HG03175 (cell line): ENCODE data around the gene MAP1B.

Experiments
- ATAC-seq: cut with Tn5 transposase; IDR thresholded peaks from one replicate; pipeline ENCODE4 v1.9.1; 2021; ENCODE audit warnings: mild to moderate bottlenecking, moderate library complexity; ENCODE audit not compliant: unreplicated experiment

MAP1B gene

DNA sequence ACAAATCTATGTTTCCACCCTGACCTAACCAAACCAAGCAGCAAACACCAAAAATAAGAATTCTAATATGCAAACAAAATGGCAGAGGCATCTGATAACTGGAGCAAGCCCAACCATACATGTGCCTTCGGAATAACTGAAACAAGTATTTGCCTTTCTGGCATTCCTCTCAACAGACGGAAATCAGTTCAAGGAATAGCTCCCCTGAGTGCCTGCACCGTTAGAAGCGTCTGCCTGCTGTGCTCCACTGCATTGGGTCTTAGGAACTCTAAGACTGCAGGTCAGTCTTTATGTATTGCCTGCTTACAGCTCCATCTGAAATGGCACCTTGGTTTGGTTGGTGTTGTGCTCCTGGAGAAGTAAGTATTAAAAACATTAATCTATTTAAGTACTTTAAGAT is 114.3 kb downstream of the MAP1B start:
- ATAC-seq: no peak

GRCh38 chr5:72222521-72222920 is 115.2 kb downstream of the MAP1B start:
- no peak for ATAC-seq

GRCh38 chr5:72223371-72223770 is 116.1 kb downstream of the MAP1B start:
- ATAC-seq: no peak

DNA sequence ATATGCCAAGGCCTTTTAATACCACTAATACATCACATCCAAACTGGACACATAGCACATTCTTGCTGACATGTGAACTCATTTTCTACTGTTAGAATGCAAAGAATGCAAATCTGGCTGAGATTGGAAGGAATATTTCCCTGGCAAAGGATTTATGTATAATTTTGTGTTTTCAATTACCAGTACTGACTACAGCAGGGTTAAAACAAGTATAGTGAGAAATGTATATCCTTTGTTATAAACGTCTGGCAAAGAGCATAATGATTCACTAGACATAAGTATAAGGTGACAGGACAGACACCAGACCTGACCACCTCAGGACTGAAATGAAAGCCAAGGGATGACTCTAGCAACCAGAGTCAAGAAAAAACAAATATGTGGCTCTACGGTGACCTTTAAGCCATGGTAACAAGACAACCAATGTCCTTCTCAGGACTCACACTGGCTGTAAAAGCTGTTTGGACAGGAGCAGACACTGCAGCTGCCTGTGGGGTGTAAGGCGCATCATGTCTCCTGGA is 117.7 kb downstream of the MAP1B start:
- ATAC-seq: no peak

DNA sequence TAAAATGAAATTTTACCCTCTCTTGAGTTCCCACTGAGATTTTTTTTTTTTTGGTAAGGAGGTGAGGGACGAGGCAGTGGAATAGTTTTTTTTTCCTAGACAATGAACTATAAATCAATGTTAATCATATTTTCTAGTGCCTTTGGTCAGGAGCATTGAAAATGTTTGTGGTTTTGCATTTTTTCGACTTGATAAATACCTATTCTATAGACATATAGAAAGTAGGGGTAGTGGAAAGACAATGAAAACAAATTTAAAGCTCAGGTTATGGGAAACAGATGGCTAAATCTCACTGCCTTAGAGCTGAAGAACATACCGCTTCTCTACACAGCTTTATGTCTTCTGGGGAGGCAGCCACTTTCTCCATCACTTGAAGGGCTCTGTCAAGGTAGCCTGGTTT is 118.5 kb downstream of the MAP1B start:
- no peak for ATAC-seq

DNA sequence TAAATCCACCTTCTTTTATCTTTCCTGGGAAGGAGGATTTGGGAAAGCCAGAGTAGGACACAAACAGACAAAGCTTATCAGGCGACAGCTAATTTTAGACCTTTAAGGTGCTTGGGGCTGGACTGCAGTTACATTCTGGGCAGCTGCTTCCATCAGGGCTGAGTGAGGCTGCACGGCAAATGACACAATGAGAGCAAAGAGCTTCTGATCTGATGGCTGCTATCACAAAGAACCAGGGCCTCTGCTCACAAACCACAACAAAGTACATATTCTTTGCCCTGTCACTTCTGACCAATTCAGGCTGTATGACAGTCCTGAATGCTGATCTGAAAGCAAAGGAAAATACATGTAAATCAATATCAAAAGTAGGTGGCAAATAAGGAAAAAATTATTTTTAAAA is 119.7 kb downstream of the MAP1B start:
- no peak for ATAC-seq

GRCh38 chr5:72228960-72229359 is 121.7 kb downstream of the MAP1B start:
- ATAC-seq: no peak

DNA sequence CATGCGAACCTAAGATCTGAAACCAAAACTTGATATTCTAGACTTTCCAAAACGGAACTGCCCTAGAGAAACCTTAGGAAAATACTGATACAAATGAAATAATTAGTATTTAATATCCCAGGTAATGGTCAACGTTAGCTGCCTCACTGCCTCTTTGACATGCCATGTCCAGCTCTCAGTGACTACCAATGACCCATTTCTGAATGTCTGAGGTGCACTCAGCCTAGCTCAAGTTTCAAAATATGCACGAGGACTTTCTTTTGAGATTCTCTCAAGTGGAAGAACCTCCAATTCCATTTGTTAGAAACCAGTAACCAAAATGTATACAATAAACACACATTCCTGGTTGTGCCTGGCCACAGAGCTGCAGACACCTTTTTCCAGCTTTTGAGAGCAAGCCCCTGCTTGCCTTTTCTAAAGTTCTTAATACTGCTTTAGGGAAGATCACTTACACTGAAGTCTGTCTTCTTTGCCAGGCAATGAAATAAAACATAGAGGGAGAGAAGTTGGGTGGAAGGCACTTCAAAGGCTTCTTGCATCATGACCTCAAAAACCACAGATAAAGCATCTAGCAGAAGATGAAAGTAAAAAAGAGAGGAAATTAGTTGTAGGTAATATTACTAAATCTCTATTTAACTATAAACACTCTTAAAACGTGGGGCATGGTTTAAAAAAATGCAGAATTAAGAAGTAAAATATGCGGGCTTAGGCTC is 124.9 kb downstream of the MAP1B start:
- no peak for ATAC-seq

GRCh38 chr5:72232838-72233237 is 125.6 kb downstream of the MAP1B start:
- no peak for ATAC-seq

- ATAC-seq: no peak
Observed at GRCh38 chr5:72233835-72234234, 126.6 kb downstream of the MAP1B start.

- peak; percentile 98 for ATAC-seq
Observed at GRCh38 chr5:72234265-72234700, 127.0 kb downstream of the MAP1B start.

DNA sequence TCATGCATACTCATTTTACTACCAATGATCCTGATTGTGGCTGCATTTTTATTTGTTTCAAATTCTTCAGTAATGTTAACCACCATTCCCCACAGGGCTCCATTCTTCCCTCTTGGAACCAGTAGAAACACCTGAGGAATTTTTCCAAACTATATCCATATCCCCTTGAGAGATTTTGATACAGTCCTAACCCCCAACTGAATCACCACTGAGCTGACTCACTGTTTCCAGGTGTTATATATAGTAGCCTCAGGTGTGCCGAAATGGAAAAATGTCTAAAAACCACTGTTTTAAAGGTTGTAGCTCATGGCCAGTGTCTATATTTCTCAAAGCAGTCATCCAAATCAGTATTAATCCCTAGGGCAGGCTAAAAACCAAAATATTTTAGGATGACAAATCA is 127.6 kb downstream of the MAP1B start:
- no peak for ATAC-seq

- ATAC-seq: no peak
Observed at GRCh38 chr5:72235725-72236124, 128.4 kb downstream of the MAP1B start.

- ATAC-seq: no peak
Observed at GRCh38 chr5:72237415-72237814, 130.1 kb downstream of the MAP1B start.

- ATAC-seq: no peak
Observed at GRCh38 chr5:72237879-72238278, 130.6 kb downstream of the MAP1B start.

GRCh38 chr5:72238712-72239445 is 131.6 kb downstream of the MAP1B start:
- ATAC-seq: no peak

- no peak for ATAC-seq
Observed at GRCh38 chr5:72241346-72242003, 134.2 kb downstream of the MAP1B start.

GRCh38 chr5:72242796-72243475 is 135.7 kb downstream of the MAP1B start:
- ATAC-seq: no peak

DNA sequence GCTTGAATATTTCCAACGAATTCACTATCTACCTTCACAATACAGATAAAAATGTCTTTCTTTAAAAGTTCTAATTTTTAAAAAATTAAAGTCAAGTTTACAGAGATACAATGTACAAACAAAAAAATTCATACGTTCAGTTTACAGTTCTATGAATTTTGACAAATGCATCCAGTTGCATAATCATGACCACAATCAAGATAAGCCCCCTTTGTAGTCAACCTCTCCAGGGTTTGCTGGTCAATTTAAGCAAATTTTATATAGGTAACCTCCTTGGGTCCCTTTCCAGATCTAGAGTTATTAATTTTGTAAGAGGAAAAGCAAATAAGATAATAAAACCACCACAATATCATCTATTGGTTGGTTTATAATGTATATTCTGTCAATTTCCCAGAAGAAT is 136.4 kb downstream of the MAP1B start:
- ATAC-seq: no peak

GRCh38 chr5:72244862-72245371 is 137.6 kb downstream of the MAP1B start:
- ATAC-seq: peak; percentile 90

DNA sequence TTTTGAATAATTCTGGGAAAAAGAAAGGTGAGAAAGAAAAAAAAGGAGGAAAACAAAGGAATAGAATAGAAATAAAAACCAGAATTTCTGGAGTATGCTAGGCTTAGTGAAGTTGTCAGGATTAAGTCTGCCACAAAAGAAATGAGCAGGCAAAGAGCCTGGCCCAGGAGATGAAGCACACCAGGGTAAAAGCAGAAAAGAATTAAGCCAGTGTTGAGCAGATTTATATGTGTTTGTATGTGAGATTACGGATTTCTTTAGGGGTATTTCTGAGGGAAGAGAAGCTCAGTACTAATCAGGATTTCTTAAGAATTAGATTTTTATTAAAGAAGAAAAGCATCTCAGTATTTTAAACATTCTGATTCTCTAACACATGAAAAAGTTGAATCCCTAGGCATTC is 138.3 kb downstream of the MAP1B start:
- ATAC-seq: no peak
